ENCODE measurements around the gene NF1. TPM values are rescaled to one million over a fixed set of nuclear protein-coding genes. Genes with fewer than 3 reads are reported as not detected.

NF1 gene
- total RNA-seq, 6 experiments from 2014 or later, result 45.0 to 62.6 (median 54.0) TPM

DNA sequence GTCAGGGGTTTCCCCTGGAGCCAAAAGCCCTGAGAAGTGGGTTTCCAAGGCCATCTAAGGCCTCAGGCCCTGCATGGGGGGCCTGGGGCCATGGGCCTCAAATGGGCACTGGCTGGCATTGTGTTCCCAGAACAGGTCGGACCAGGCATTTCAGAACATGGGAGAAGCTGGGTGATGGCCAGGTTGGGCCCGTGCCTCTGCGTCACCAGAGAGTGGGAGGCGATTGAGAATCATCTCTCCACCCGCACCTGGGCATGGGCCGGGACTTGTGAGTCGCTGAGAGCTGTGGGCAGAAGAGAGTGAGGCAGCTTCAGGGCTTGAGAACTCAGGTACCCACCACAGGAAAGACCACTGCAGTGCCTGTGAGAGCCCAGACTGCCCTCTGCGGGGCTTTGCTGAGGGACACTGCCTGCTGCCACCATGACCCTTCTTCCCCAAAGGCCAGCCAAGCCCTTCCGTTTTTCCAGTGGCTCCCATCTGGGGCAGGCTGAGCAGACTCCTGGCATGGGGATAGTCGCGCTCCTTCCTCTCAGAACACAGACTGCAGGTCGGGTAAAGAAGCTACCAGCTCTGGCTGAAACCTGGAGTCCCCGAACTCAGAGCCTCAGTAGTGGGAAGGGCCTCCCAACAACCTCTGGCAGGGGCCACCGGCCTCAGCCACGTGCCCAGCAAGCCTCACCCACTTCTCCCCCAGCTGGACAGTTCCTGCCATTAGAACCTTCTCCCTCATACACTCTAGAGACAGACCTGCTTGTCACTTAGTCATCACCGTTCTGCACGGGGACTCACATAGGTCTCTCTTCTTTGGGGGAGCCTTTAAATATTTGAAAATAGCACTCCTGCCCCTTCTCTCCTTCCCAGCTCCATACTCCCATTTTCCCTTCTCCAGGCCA lies 298.3 kb downstream of the NF1 start:
- H3K36me3 Mint-ChIP-seq (ENCODE audit: low read depth), result no peaks in the 10 kb centered on the region
- H3K9me3 Mint-ChIP-seq, result no peaks in the 10 kb centered on the region
- no peak for TF ChIP-seq CTCF (IDR thresholded peaks at IDR 0.05)
- DNase-seq, result no peak
- H3K4me1 Mint-ChIP-seq (ENCODE audit: low read depth), result no peaks in the 10 kb centered on the region
- H3K4me3 Mint-ChIP-seq, result peak overlapping the region; percentile 20; the same call in 1 of the 2 replicates
- no peak overlapping the region for H3K27ac Mint-ChIP-seq
- H3K27me3 Mint-ChIP-seq (ENCODE audit: insufficient read depth), result peaks cover 39% of the 10 kb centered on the region

- Mint-ChIP-seq H3K4me1 (ENCODE audit: low read depth) (no peaks in the 10 kb centered on the region), H3K9me3 (no peaks in the 10 kb centered on the region), H3K27ac (no peak overlapping the region), H3K36me3 (ENCODE audit: low read depth) (no peaks in the 10 kb centered on the region), H3K27me3 (ENCODE audit: insufficient read depth) (peaks cover 39% of the 10 kb centered on the region), H3K4me3 (no peak overlapping the region)
- no peak for TF ChIP-seq CTCF (IDR thresholded peaks at IDR 0.05)
- DNase-seq, result no peak
Observed at GRCh38 chr17:31393749-31394146, 299.0 kb downstream of the NF1 start.

DNA sequence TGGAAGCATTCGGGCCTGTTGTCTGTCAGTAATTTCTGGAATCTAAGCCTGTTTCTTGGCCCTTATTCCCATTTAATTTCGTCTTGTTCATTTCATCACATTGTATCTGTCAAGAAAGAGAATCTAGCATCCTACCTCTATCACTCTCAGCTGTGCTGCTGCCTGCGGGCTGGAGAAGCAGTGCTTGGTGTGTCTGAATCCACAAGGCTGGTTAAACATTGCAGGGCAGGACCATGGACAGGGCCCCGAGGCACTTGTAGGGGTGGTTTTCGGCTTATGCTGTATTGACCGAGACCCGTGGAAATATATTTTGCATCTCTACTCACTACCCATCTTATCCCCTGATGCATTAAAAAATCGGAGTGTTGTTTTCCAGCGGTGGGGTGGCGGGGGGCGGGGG lies 299.8 kb downstream of the NF1 start:
- Mint-ChIP-seq H3K4me3 (no peak overlapping the region), H3K27me3 (ENCODE audit: insufficient read depth) (peaks cover 38% of the 10 kb centered on the region), H3K36me3 (ENCODE audit: low read depth) (no peaks in the 10 kb centered on the region), H3K4me1 (ENCODE audit: low read depth) (no peaks in the 10 kb centered on the region), H3K27ac (no peak overlapping the region), H3K9me3 (no peaks in the 10 kb centered on the region)
- no peak for TF ChIP-seq CTCF (IDR thresholded peaks at IDR 0.05)
- peak; percentile 66 for DNase-seq

- Mint-ChIP-seq H3K36me3 (ENCODE audit: low read depth) (no peaks in the 10 kb centered on the region), H3K27me3 (ENCODE audit: insufficient read depth) (peaks cover 36% of the 10 kb centered on the region), H3K4me1 (ENCODE audit: low read depth) (no peaks in the 10 kb centered on the region), H3K4me3 (no peak overlapping the region), H3K27ac (no peak overlapping the region), H3K9me3 (no peaks in the 10 kb centered on the region)
- TF ChIP-seq CTCF (IDR thresholded peaks at IDR 0.05), result no peak
- DNase-seq, result no peak
Observed at GRCh38 chr17:31397256-31397939, 302.6 kb downstream of the NF1 start.

- Mint-ChIP-seq H3K9me3 (no peaks in the 10 kb centered on the region), H3K4me3 (no peak overlapping the region), H3K27ac (no peak overlapping the region), H3K27me3 (ENCODE audit: insufficient read depth) (peaks cover 28% of the 10 kb centered on the region), H3K4me1 (ENCODE audit: low read depth) (no peaks in the 10 kb centered on the region), H3K36me3 (ENCODE audit: low read depth) (no peaks in the 10 kb centered on the region)
- no peak for TF ChIP-seq CTCF (IDR thresholded peaks at IDR 0.05)
- DNase-seq, result no peak
Observed at GRCh38 chr17:31398381-31399311, 303.9 kb downstream of the NF1 start.
